Hepatocyte (in vitro differentiated cells): ENCODE measurements around the gene SYT7.

Experiments used
- EZH2 ChIP-seq: fragments of 200-600 bp; sonication (generic); IDR thresholded peaks from 2 replicates; pipeline ENCODE4 v1.6.1; 2016; ENCODE audit warnings: antibody characterized with exemption, mild to moderate bottlenecking, borderline replicate concordance
- EZH2phosphoT487 ChIP-seq: fragments of 200-600 bp; sonication (generic); IDR thresholded peaks from one replicate; pipeline ENCODE4 v1.6.1; 2018; ENCODE audit warnings: antibody characterized with exemption, mild to moderate bottlenecking, low read depth, moderate library complexity; ENCODE audit not compliant: unreplicated experiment, severe bottlenecking
- TF ChIP-seq, protein P1 (sequence below): fragments of 200-600 bp; sonication (generic); IDR thresholded peaks from 2 replicates; pipeline ENCODE4 v1.5.1; 2016; ENCODE audit warnings: antibody characterized with exemption, mild to moderate bottlenecking; ENCODE audit not compliant: poor library complexity

DNA sequence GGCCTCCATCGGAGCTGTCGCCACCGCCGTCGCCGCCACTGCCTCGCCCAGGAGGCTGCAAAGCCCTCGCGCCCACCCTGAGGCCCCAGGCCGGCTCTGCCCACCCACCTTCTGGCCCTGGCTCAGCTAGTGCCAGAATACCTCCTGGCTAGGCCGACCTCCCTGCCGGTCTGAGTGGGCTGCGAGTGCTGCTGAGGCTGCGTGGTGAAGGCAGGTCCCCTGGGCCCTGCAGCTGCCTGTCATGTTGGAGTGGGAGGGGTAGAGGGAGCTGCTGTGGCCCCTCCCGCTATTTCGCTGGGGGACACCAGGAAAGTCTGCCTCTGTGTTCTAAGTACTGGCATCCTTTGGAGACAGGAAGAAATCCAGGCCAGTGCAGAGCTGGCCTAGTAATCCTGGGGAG lies 38.2 kb downstream of the SYT7 start:
- TF ChIP-seq, protein P1, sequence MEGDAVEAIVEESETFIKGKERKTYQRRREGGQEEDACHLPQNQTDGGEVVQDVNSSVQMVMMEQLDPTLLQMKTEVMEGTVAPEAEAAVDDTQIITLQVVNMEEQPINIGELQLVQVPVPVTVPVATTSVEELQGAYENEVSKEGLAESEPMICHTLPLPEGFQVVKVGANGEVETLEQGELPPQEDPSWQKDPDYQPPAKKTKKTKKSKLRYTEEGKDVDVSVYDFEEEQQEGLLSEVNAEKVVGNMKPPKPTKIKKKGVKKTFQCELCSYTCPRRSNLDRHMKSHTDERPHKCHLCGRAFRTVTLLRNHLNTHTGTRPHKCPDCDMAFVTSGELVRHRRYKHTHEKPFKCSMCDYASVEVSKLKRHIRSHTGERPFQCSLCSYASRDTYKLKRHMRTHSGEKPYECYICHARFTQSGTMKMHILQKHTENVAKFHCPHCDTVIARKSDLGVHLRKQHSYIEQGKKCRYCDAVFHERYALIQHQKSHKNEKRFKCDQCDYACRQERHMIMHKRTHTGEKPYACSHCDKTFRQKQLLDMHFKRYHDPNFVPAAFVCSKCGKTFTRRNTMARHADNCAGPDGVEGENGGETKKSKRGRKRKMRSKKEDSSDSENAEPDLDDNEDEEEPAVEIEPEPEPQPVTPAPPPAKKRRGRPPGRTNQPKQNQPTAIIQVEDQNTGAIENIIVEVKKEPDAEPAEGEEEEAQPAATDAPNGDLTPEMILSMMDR, result no peak
- TF ChIP-seq EZH2 (no peak), EZH2phosphoT487 (no peak)
